Activated CD8-positive, alpha-beta memory T cell treated with anti-CD3 and anti-CD28 coated beads for 48 hours (primary cell): ENCODE results near the gene TPX2.

Experiments used
- DNase-seq, 3 experiments: peaks; one replicate each; pipeline ENCODE4 v3.0.0-alpha.2; 2020; ENCODE audit warnings: low read depth in 2 of 3, low spot score in 2 of 3

The TPX2 gene

GRCh38 chr20:31846793-31847138 is 107.7 kb downstream of the TPX2 start:
- DNase-seq, result no peak

- no peak for DNase-seq
Observed at GRCh38 chr20:31848088-31848999, 109.3 kb downstream of the TPX2 start.

GRCh38 chr20:31849306-31849930 is 110.3 kb downstream of the TPX2 start:
- DNase-seq, result no peak
